Measurements from ENCODE around the gene PTGFRN.

The PTGFRN gene

GRCh38 chr1:117037802-117038201 is 128.1 kb downstream of the PTGFRN start:
- no peak for DNase-seq

DNA sequence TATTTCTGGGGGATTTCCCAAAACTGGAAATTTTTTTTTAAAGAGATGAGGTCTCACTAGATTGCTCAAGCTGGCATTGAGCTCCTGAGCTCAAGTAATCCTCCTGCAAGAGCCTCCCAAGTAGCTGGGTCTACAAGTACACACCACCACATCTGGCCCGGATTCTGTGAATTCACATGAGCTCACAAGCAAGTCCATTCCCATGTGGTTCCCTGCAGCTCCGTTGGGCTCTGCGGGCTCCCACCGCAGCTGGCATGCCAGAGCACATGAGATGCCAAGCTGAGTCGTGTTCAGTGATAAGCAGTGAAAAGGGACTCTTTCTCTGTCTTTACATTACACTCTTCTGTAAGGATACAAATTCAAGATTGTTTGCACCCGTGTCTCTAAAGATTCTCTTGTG is 128.5 kb downstream of the PTGFRN start:
- DNase-seq = no peak

Data from right forelimb (tissue), 1 donor.